HG03469 (cell line): ENCODE measurements around the gene TRAF4.

Experiments used
- ATAC-seq: cut with Tn5 transposase; IDR thresholded peaks from one replicate; pipeline ENCODE4 v1.9.1; 2021; ENCODE audit warnings: mild to moderate bottlenecking, moderate library complexity, moderate number of reproducible peaks; ENCODE audit not compliant: unreplicated experiment

The TRAF4 gene

GRCh38 chr17:28745786-28746411 lies 2.1 kb downstream of the TRAF4 start:
- no peak for ATAC-seq

- no peak for ATAC-seq
Observed at GRCh38 chr17:28746611-28747050, 2.8 kb downstream of the TRAF4 start.

GRCh38 chr17:28747051-28747691 lies 3.4 kb downstream of the TRAF4 start:
- ATAC-seq = no peak

GRCh38 chr17:28747801-28748750 lies 4.3 kb downstream of the TRAF4 start:
- no peak for ATAC-seq

GRCh38 chr17:28748852-28749515 lies 5.2 kb downstream of the TRAF4 start:
- ATAC-seq = no peak

- ATAC-seq = no peak
Observed at GRCh38 chr17:28749516-28750177, 5.8 kb downstream of the TRAF4 start.

- ATAC-seq = no peak
Observed at GRCh38 chr17:28750178-28751047, 6.6 kb downstream of the TRAF4 start.

GRCh38 chr17:28751600-28752366 lies 8.0 kb downstream of the TRAF4 start:
- ATAC-seq = no peak

GRCh38 chr17:28755486-28755885 lies 11.7 kb downstream of the TRAF4 start:
- ATAC-seq = no peak

GRCh38 chr17:28756049-28756804 lies 12.4 kb downstream of the TRAF4 start:
- no peak for ATAC-seq

- ATAC-seq = no peak
Observed at GRCh38 chr17:28758411-28759121, 14.8 kb downstream of the TRAF4 start.

- no peak for ATAC-seq
Observed at GRCh38 chr17:28759256-28759865, 15.6 kb downstream of the TRAF4 start.

- no peak for ATAC-seq
Observed at GRCh38 chr17:28760601-28761562, 17.1 kb downstream of the TRAF4 start.

GRCh38 chr17:28763137-28763799 lies 19.5 kb downstream of the TRAF4 start:
- ATAC-seq = no peak

GRCh38 chr17:28763804-28764266 lies 20.0 kb downstream of the TRAF4 start:
- no peak for ATAC-seq
